CD14-positive monocyte (primary cell): Measurements from ENCODE around the gene TTC38. TPM values are rescaled to one million over a fixed set of nuclear protein-coding genes. Genes with fewer than 3 reads are reported as not detected.
A peak's percentile ranks its signal among the peaks of the same experiment; 100 is the strongest.

Experiments used
- DNase-seq, 3 donors: peaks; one replicate each; pipeline ENCODE4 v3.0.0-alpha.2; 2011 to 2022
- H2AFZ ChIP-seq: 2 replicates; pipeline ENCODE4 v1.6.0; 2012; ENCODE audit warnings: mild to moderate bottlenecking, low read depth, low read length, inconsistent platforms; ENCODE audit not compliant: insufficient read depth, poor library complexity, severe bottlenecking
- H3K27ac ChIP-seq, 2 donors: 1 replicate in 1 of 2; 2 replicates in 1 of 2; pipeline ENCODE4 v1.5.1; 2012 to 2013; ENCODE audit warnings: low read length in 2 of 2, control low read depth in 1 of 2, inconsistent platforms in 1 of 2, low read depth in 1 of 2, mild to moderate bottlenecking in 1 of 2
- H3K27me3 ChIP-seq, 2 donors: one replicate each; pipeline versions ENCODE4 v1.6.0 to v1.6.1; 2011 to 2013; ENCODE audit warnings: low read length in 2 of 2; ENCODE audit not compliant: control insufficient read depth in 2 of 2, insufficient read depth in 2 of 2
- H3K36me3 ChIP-seq, 2 donors: replicated peaks in 1 of 2; 1 replicate in 1 of 2; 2 replicates in 1 of 2; pipeline versions ENCODE4 v1.5.1 to v1.6.1; 2012 to 2013; ENCODE audit warnings: low read length in 2 of 2, control low read depth in 1 of 2, inconsistent platforms in 1 of 2, mild to moderate bottlenecking in 1 of 2; ENCODE audit not compliant: insufficient read depth in 2 of 2, control insufficient read depth in 1 of 2
- H3K4me1 ChIP-seq, 2 donors: 1 replicate in 1 of 2; 2 replicates in 1 of 2; pipeline versions ENCODE4 v1.5.1 to v1.6.1; 2012 to 2013; ENCODE audit warnings: low read length in 2 of 2, control low read depth in 1 of 2, inconsistent platforms in 1 of 2, mild to moderate bottlenecking in 1 of 2, moderate library complexity in 1 of 2; ENCODE audit not compliant: insufficient read depth in 2 of 2, control insufficient read depth in 1 of 2
- H3K4me2 ChIP-seq: replicated peaks from 2 replicates; pipeline ENCODE3; 2012; ENCODE audit warnings: low read length, moderate library complexity, mild to moderate bottlenecking; ENCODE audit not compliant: poor library complexity, severe bottlenecking; ENCODE audit errors: extremely low read depth
- H3K4me3 ChIP-seq, 3 experiments: fragments of 200-600 bp in 1 of 3; sonication (generic) in 1 of 3; replicated peaks in 1 of 3; 1 replicate in 2 of 3; 2 replicates in 1 of 3; pipeline ENCODE4 v1.5.1; 2011 to 2013; ENCODE audit warnings: low read length in 3 of 3, mild to moderate bottlenecking in 3 of 3, control low read depth in 2 of 3, low read depth in 2 of 3, inconsistent platforms in 1 of 3, moderate library complexity in 1 of 3
- H3K79me2 ChIP-seq: 2 replicates; pipeline ENCODE4 v1.6.0; 2012; ENCODE audit warnings: mild to moderate bottlenecking, control low read depth, inconsistent platforms, low read length, moderate library complexity; ENCODE audit not compliant: insufficient read depth
- H3K9ac ChIP-seq: 2 replicates; pipeline ENCODE4 v1.6.0; 2017; ENCODE audit warnings: low read length, mild to moderate bottlenecking; ENCODE audit not compliant: insufficient read depth, poor library complexity, severe bottlenecking
- H3K9me3 ChIP-seq, 2 donors: replicated peaks in 1 of 2; 1 replicate in 1 of 2; 2 replicates in 1 of 2; pipeline versions ENCODE4 v1.5.1 to v1.6.1; 2012 to 2013; ENCODE audit warnings: low read length in 2 of 2, control low read depth in 1 of 2; ENCODE audit not compliant: control insufficient read depth in 1 of 2, insufficient read depth in 1 of 2
- H4K20me1 ChIP-seq: 2 replicates; pipeline ENCODE4 v1.6.0; 2012; ENCODE audit warnings: mild to moderate bottlenecking, low read length, control low read depth, moderate library complexity; ENCODE audit not compliant: insufficient read depth
- H3K27ac Mint-ChIP-seq, 7 donors: one replicate each; pipeline ENCODE4 v1.8.0; 2020; ENCODE audit warnings: mild to moderate bottlenecking in 7 of 7, mixed read lengths in 7 of 7, moderate library complexity in 6 of 7, inconsistent platforms in 2 of 7
- H3K27me3 Mint-ChIP-seq, 3 donors: one replicate each; pipeline ENCODE4 v1.8.0; 2021 to 2022; ENCODE audit warnings: low read depth in 3 of 3, mild to moderate bottlenecking in 3 of 3, mixed read lengths in 3 of 3, moderate library complexity in 3 of 3, inconsistent platforms in 1 of 3
- H3K36me3 Mint-ChIP-seq, 2 donors: one replicate each; pipeline ENCODE4 v1.8.0; 2020; ENCODE audit warnings: mixed read lengths in 2 of 2, inconsistent platforms in 1 of 2, mild to moderate bottlenecking in 1 of 2
- H3K4me1 Mint-ChIP-seq: one replicate; pipeline ENCODE4 v1.8.0; 2020; ENCODE audit warnings: mild to moderate bottlenecking, mixed read lengths
- H3K4me3 Mint-ChIP-seq, 2 donors: one replicate each; pipeline ENCODE4 v1.8.0; 2020; ENCODE audit warnings: mild to moderate bottlenecking in 2 of 2, mixed read lengths in 2 of 2, moderate library complexity in 1 of 2
- H3K9me3 Mint-ChIP-seq, 7 donors: one replicate each; pipeline ENCODE4 v1.8.0; 2020 to 2022; ENCODE audit warnings: mixed read lengths in 7 of 7, mild to moderate bottlenecking in 6 of 7, moderate library complexity in 6 of 7, inconsistent platforms in 2 of 7
- CTCF ChIP-seq: fragments of 200-600 bp; IDR thresholded peaks from one replicate; pipeline ENCODE4 v1.8.0; 2022; ENCODE audit warnings: antibody characterized with exemption, mild to moderate bottlenecking
- WGBS: methylation state at CpG from one replicate; pipeline ENCODE4 v1.1.5; 2013; ENCODE audit warnings: missing lambda C conversion rate; ENCODE audit not compliant: insufficient coverage; 5-methylcytosine and 5-hydroxymethylcytosine counted together
- intact Hi-C, 2 donors: fragments of 100-400 bp; cut with micrococcal nuclease; formaldehyde crosslinking; loops; one replicate each; pipeline versions ENCODE4 v1.15.0 to v1.15.1; 2023
- polyA plus RNA-seq, 3 donors: library from polyadenylated mRNA; depleted of rRNA in 1 of 3; unstranded in 2 of 3; stranded (reverse) in 1 of 3; fragments of 300-500 nt in 2 of 3; fragments of >200 nt in 1 of 3; fragmentation: Illumina TruSeq in 2 of 3; gene quantifications; 1 replicate in 2 of 3; 2 replicates in 1 of 3; pipeline ENCODE4 v1.2.3, GENCODE V29; 2012 to 2021

TTC38 gene
- polyA plus RNA-seq, 3 donors = 14.7 to 22.5 (median 17.0) TPM

- no peak overlapping the region for H3K4me3 Mint-ChIP-seq
- WGBS = no CpG with 5 or more reads among the region's 9 CpGs
- TF ChIP-seq CTCF = no peak
- H3K9me3 Mint-ChIP-seq = peaks cover 0 to 2% (median 0%) of the 10 kb centered on the region in 7 donors
- no peak overlapping the region for H3K4me2 ChIP-seq
- H3K27ac Mint-ChIP-seq = no peak overlapping the region
- no peaks in the 10 kb centered on the region for H3K36me3 ChIP-seq
- no peak overlapping the region for H3K4me3 ChIP-seq
- peaks cover 4% of the 10 kb centered on the region for H3K79me2 ChIP-seq
- no peaks in the 10 kb centered on the region for H3K27me3 ChIP-seq
- no peak overlapping the region for H3K9ac ChIP-seq
- DNase-seq = no peak
- H2AFZ ChIP-seq = no peak overlapping the region
- H3K27ac ChIP-seq = no peak overlapping the region
- peaks cover 14 to 19% of the 10 kb centered on the region in 2 donors for H3K4me1 ChIP-seq
- H3K9me3 ChIP-seq = no peaks in the 10 kb centered on the region
- H3K36me3 Mint-ChIP-seq = peaks cover 2 to 5% of the 10 kb centered on the region in 2 donors
- intact Hi-C loops = loop anchor here in 1 of 2 donors (5.0 kb wide), 1 partner anchor 100 kb away; the partner anchor contains the start of gene PPARA
- H4K20me1 ChIP-seq = no peaks in the 10 kb centered on the region
- H3K27me3 Mint-ChIP-seq = peaks cover 0 to 4% (median 1%) of the 10 kb centered on the region in 3 donors
- peaks cover 26% of the 10 kb centered on the region for H3K4me1 Mint-ChIP-seq
Measured at GRCh38 chr22:46251816-46252380, 15.9 kb upstream of the TTC38 start.

GRCh38 chr22:46256358-46256958, 11.3 kb upstream of the TTC38 start:
- Mint-ChIP-seq H3K27me3 (peaks cover 4 to 8% (median 5%) of the 10 kb centered on the region in 3 donors), H3K9me3 (peaks cover 0 to 4% (median 0%) of the 10 kb centered on the region in 7 donors), H3K36me3 (peaks cover 3 to 4% of the 10 kb centered on the region in 2 donors), H3K4me3 (no peak overlapping the region), H3K4me1 (peaks cover 28% of the 10 kb centered on the region), H3K27ac (peak overlapping the region in 1 of 7 donors; percentile 40)
- Histone ChIP-seq H4K20me1 (no peaks in the 10 kb centered on the region), H3K27ac (no peak overlapping the region), H3K36me3 (no peaks in the 10 kb centered on the region), H3K4me3 (no peak overlapping the region), H3K9me3 (no peaks in the 10 kb centered on the region), H3K9ac (no peak overlapping the region), H3K79me2 (no peaks in the 10 kb centered on the region), H3K27me3 (peaks cover 3 to 8% of the 10 kb centered on the region in 2 donors), H3K4me1 (peaks cover 14 to 18% of the 10 kb centered on the region in 2 donors), H2AFZ (no peak overlapping the region), H3K4me2 (no peak overlapping the region)
- intact Hi-C loops = no loop called here
- WGBS = 94% methylated on average over 7 of the region's 8 CpGs
- DNase-seq = no peak
- no peak for TF ChIP-seq CTCF
